Mammary epithelial cell (primary cell): ENCODE results near the gene CD300LF.

Experiments used
- CTCF ChIP-seq, 2 donors: IDR thresholded peaks in 1 of 2; conservative IDR thresholded peaks in 1 of 2; 2 replicates each; pipeline ENCODE4 v1.5.1; 2011 to 2012; ENCODE audit warnings: inconsistent platforms in 2 of 2, low read length in 2 of 2, mild to moderate bottlenecking in 2 of 2, control low read depth in 1 of 2, low read depth in 1 of 2; ENCODE audit not compliant: insufficient read depth in 1 of 2; ENCODE audit errors: extremely low read depth in 1 of 2
- EZH2 ChIP-seq: IDR thresholded peaks from 2 replicates; pipeline ENCODE4 v1.6.1; 2012; ENCODE audit warnings: low read length, inconsistent platforms, borderline replicate concordance

DNA sequence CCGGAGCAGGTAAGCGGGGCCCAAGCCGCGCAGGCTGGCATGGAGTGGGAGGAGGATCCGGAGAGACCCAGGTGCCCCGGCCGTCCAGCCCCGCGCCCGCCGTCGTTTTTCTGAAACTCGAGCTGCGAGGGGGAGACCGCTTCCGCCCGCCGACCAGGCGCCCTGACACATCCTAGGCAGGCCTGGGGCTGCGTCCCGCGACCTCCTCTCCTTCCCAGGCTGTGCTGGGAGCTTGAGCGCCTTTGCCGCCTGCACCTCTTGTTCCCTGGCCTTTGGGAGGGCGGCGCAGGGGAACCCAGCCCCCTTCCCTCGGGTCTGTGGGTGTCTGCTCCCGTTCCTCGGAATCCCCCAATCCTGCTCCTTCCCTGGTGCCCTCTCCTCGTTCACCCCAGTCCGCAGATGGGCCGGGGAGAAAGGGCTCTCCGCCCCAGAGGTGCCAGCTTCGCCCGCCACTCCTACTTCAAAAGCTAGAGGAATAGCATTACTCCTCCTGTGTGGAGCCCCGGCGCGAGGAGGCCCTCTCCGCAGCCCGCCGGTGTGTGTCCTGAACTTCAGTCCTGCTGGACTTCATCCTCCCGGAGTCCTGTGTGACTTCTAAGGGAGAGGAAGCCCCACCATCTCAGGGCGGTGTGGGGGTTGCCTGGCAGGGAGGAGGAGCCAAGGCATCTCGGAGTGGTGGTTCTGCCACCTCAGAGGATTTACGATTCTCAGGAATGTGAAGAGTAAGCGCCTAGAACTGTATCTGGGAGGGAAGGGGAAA, 36.7 kb upstream of the CD300LF start:
- no peak for TF ChIP-seq EZH2
- TF ChIP-seq CTCF (conservative IDR thresholded peaks at IDR 0.05 in 1 of 2, IDR thresholded peaks at IDR 0.05 in 1 of 2; ENCODE audit: extremely low read depth in 1 of 2, insufficient read depth in 1 of 2, low read depth in 1 of 2, low read length in 2 of 2), result no peak
